GF-D8 (cell line): ENCODE results near the gene SSTR3.
"Not testable (repeated sequence)": the region's sequence is repeated elsewhere in the genome, so short reads cannot be mapped to it uniquely, and the experiment has no call there.

ENCODE experiments used
- DNase-seq: peaks from one replicate; lab custom pipeline; 2025; lab: John Stamatoyannopoulos, UW

SSTR3 gene

DNA sequence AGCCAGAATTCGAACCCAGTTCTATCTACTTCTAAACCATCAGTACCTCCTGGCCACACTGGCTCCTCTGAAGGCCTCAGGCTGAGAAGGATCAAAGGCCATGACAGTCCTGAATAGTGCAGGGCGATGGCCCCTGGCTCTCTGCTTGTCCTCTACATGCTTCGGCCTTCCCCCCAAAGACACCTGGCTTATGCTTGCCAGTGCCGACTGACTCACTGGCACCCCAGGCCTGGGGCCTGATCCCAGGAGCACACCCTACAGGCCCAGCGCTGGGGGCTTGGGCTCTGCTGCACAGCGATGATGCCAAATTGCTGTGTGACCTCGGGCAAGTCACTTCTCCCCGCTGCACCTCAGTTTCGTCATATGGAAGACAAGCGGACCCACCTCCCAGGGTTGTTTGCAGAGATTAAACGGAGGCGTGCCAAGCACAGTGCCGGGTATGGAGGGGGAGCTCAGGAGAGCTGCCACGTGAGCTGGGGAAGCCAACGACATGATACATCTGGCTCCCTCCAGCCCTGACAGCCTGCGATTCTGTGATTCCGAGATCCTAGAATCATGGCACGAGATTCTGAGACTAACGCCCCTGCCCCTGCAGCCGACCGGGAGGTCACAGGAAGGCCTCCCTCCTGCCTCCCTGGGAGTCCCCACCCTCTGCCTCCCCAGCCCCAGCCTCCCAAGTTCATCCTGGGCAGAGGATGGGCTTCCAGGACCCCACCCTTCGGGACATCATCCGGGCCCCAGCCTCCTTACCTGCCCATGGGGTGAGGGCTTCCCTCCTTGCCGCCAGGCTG, 1.0 kb downstream of the SSTR3 start:
- DNase-seq, result no peak

DNA sequence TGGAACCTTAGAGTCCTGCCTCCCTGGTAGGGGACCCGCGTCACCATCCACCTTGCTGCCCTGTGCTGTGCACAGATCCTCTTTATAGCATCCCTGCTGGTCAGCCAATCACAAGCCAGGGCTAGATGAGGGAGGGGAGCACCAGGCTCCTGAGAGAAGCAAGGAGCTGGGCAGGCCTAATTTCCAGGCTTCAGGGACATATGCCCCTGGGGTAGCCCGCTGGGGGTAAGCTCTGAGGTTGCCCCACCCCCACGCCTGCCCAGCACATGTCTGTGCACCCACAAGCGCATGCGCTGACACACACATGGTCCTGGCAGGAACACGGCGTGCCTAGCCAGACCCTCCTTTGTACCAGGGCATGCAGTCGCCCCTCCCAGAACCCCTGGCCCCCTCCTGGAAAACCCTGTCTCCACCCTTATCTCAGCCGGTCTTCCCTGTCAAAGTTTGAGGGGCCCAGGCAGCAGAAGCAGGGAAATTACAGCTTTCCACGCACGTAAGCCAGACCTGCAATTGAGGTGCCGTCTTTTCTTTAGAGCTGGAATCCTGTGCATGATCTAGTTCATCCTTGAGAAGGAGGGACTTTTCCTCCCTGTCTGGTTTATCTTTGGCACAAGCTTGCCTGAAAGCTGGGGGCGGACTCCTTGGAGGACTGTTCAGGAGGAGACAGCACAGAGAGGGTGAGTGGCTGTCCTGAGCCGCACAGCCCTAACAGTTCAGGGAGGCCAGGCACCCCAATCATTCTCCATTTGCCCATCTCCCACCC, 2.1 kb downstream of the SSTR3 start:
- DNase-seq, result no peak

DNA sequence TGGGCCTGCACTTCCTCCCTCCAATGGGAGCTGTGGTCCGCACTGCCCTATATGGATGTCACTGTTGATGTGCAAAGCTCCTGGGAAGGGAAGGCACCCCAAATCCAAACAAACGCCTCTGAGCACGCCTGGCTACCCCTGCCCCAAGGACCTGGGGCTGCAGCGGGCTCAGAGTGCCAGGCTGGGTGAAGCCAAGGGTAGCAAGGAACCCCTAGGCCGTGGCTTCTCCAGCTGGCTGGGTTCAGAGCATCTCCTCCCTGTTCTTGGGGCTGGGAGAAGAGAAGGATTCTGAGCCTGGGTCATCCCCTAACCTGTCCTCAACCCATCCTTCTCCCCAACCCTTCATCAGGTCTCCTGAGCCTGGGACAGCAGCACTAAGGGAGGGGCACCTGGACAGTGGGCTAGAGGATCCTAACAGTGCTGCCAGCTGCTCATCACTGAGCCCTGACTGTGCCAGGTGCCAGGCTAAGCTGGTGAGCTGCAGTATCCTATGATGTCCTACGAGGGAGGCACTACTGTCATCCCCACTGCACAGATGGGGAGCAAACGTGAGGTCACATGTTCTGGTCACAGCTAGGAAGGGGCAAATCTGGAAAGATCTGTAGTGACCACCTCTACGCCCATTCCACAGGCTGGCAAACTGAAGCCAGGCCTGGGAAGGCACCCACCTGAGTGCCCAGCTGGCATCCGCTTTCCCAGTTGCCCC, 3.0 kb downstream of the SSTR3 start:
- no peak for DNase-seq

DNA sequence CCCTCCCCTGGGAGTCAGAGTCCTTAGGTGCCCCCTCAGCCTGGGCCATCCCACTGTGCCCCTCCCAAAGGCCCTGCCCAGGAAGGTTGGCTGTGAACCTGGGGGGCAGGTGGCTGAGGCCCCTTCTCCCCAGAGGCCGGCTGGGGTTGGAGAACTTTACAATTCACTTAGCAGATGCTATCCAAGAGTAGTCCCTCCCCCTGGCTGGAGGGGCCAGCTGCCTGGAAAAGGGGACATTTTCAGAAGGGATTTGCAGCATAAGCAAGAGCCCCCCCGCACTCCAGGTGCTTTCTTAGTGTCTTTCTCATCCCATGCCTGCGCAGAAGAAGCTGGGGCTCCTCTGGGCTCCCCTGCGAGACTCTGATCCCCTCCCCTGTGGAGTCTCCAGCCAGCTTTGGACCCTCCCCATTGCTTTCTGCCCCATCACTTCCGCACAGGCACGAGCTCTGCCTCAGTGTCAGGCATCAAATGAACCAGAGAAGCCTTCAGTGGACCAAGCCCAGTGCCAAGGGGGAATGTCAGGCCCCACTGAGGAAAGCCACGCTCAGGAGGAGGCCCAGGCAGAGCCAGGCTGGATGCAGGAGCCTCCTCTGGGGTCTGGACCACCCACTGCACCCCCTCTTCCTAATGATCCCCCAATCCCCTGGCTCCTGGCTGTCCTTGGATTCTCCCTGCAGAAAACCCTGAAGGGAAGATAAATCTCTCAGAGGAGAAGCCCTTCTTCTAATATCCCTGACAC, 3.7 kb downstream of the SSTR3 start:
- DNase-seq, result no peak

DNA sequence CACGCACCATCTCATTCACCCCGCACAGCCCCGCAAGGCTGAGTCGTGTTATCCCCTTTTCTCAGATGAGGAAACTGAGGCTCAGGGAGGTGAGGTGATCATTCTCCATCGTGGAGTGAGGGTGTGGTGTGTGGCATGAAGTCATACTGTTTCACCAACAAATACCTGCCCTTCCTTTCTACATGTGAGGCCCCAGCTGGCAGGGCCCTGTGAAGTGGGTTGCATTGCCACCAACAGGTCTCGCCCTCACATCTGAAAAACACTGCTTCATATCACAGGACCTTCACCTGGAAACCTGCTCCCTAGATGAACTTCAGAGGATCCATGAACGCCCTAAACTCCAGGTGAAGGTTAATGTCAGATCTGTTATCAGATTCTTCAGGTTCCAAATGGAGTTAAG, 4.3 kb downstream of the SSTR3 start:
- no peak for DNase-seq

DNA sequence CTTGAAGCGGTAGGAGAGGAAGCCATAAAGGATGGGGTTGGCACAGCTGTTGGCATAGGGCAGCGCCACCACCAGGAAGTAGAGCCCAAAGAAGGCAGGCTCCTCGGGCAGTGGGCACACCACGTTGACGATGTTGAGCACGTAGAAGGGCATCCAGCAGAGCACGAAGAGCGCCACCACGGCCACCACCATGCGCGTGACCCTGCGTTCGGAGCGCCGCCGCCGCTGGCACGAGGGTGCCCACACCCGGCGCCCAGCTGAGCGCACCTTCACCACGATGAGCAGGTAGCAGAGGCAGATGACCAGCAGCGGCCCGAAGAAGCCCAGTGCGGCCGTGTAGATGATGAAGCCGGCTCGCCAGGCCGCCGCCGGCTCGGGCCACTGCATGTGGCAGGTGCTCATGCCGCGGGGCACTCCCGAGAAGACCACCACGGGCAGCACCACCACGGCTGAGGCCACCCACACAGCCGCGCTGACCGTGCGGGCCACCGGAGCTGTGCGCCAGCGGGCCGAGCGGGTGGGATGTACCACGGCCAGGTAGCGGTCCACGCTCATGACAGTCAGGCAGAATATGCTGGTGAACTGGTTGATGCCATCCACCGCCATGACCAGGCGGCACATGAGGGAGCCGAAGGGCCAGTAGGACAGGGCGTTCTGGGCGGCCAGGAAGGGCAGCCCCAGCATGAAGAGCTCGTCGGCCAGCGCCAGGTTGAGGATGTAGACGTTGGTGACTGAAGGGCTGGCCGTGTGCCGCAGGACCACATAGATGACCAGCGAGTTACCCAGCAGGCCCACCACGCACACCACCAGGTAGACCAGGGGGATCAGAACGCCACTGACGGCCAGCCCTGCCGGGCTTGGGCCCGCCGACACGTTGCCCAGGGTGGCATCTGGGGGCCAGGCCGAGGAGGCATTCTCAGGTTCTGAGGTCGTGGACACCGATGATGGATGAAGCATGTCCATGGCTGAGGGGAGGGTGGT, 5.1 kb downstream of the SSTR3 start:
- DNase-seq, result no peak

DNA sequence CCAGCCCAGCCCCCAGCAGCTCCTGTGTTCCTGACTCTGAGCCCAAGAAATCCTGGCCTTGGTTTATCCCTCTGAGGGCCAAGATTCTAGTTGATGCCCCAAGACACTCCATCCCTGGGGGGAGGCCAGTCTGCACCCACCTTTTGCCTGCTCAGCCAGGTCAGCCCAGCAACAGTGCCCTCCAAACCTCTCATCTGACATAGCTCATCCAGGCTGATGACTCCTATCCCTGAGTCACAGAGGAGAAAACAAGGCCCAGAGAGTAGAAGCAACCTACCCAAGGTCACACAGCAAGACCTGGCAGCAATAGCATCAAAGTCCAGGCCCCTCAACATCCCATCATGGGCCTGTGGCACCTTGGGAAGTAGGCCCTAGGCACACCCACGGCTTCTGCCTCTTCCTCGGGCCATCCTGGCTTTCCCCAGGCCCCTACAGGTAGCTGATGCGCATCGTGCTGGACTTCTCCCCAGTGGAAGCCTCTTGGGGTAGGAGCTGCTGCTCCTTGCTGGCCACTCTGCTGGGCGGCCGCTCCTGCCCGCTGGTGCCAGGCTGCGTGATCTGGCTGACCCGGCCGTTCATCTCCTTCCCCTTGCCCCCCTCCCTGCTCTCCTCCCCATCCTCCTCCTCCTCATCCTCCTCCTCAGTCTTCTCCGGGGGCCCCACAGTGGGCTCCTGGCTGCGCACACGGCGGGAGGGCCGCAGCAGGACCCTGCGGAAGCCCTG, 6.0 kb downstream of the SSTR3 start:
- no peak for DNase-seq

DNA sequence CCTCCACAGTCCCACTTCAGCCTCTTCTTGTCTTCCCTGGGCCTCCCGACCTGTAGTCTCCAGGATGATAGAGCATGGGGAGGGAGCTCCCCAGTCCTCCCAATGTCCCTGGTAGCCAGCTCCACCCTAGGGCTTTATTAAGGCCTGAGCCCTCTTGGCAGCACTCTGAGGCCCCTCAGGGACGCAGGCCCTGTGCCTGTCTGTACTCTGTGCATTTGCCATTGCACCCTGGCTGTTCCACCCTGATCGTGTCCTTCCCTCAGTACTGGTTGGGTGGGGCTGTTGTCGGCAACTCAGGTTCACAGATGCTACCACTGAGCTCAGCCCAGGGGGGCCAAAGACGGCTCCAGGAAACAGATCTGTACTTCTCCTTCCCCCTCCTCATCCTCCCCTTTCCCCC, 7.2 kb downstream of the SSTR3 start:
- no peak for DNase-seq

DNA sequence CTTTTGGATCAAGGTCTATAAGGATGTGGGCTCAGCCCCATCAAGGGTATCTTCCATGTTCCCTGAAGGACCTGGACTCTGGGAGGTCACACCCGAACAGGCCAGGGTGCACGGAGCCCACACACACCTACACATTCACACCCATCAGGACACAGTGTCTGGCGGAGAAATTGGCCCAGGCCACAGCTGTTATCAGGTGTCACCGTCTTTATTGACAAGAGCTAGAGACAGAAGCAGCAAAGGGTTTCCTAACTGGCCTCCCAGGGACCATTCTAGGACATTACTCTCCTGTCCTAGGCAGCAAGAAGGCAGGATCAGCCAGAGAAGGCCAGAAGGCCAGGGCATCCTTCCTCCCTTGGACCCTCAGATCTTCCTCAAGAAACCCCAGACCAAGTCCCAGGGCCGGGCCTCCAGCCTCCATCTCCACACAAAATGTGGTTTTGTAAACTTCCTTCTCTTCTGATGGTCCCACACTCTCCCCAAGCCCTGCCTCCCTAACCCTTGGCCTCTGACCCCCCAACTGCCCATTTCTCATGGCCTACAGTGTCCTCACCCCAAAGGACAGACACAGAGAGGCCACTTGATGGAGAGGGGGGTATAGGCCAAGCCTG, 8.1 kb downstream of the SSTR3 start:
- DNase-seq, result no peak

DNA sequence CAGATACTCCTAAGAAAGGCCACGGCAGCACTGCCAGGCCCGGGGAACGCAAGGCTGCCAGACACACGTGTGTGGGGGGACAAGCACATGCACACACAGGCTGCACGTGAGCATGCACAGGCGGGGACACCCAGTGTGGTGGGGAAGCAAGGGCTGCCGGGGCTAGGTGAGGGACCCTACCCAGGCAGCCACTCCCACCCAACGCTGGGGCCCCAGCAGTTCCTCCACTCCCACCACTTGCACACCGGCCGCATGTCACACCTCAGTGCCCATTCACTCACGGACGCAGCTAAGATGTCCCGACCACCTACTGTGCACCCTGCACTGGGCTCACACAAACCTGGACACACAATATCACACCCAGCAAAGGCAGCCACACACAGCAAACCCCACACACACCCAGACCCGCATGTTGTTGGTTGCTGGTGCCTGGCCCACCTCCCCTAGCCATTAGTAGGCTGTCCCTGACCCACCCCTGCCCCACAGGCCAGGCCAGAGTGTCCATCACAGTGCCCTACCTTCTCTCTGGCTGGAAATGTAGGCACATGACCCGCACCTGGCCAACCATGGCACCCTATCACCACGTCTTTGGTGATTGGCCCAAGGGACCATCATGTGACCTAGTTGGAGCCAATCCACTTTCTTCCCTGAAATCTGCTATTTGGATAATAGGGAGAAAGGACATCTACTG, 8.8 kb downstream of the SSTR3 start:
- DNase-seq, result no peak

DNA sequence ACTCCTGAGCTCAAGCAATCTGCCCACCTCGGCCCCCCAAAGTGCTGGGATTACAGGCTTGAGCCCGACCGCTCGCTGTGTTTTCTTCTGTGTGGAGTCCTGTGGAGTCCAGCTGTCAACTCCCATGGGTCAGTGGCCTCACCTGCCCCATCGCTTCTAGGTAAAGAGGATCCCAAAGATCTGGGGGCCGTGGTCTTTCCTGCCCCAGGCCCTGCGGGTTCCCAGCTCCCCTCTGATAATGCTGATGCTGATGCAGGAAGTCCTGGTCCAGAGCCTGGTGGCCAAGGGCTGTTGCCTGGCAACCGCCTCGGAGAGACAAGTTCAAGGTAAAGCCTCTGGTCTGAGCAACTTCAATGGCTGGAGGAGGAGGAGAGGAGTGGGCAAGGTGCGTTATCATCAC, 9.6 kb downstream of the SSTR3 start:
- no peak for DNase-seq

DNA sequence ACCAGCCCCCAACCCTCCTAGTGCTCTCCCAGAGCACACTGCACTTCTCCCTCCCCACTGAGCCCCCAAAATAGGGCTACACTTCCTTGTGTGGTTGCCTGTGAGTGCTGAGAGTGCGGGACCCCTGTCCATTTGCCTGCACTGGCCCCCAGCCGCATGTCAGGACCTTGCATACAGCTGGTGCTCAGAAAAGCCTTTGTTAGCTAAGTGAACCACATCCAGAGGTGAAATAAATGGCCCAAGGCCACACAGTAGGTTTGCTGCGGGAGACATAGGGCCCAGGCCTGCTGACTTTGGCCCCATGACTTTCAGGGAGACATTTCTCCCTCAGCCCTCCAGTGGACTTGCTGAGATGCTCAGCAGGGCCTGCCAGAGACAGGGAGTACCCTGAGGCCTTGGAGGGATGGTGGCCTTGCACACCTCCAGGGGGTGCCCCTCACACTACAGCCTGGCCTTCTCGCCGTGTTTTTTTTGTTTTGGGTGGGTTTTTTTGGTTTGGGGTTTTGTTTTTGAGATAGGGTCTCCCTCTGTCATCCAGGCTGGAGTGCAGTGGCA, 10.2 kb downstream of the SSTR3 start:
- no peak for DNase-seq

DNA sequence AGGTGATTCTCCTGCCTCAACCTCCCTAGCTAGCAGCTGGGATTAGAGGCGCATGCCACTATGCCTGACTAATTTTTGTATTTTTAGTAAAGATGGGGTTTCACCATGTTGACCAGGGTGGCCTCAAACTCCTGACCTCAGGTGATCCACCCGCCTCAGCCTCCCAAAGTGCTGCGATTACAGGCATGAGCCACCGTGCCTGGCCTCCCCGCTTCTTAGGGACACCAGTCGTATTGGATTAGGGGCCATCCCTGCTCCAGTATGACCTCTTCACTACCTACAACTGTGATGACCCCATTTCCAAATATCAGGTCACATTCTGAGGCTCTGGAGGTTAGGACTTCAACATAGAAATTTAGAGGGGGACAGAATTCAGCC, 10.8 kb downstream of the SSTR3 start:
- not testable (repeated sequence) for DNase-seq

DNA sequence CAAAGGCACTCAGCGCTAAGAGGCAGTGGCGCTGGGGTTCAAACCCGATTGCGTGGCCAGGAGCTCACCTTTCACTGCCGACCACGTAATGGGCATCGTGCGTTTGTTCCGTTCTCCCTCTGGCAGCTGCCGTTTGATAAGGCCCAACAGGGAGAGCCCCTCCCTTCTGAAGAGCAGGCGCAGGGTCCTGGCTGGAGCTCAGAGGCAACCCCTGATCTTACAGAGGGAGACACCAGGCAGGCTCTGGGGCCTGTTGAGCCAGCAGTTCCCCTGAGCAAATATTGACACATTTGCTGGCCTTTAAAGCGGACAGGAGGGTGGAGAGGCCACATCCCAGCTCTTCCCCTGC, 12.5 kb downstream of the SSTR3 start:
- DNase-seq, result no peak

DNA sequence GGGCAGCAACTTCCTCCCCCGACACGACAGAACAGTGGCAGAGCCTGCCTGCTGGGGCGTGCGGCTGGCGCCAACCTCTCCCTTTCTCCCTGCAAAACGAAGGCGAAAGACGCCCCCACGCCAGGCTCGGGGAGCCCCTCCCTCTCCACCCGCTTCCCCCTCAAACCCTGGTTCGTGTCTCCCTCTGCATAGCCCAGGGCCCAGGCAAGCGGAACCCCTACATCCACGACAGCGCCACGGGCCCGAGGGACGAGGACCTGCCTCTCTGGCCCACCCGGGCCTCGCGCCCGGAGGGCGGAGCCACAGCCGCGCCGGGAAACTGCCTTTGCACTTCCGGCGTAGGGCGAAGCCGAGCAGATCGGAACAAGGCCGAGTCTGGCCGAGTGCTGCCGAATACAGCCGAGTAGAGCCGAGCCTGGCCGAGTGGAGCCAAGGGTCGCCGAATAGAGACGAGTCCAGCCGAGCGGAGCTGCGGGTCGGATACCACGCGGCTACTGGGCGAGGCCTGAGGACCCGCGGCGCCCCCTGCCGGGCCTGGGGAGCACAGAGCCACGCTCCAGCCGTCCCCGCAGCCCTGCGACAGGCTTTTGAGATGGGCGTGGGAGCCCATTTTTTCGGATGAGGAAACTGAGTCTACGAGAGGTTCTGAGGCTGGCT, 13.0 kb downstream of the SSTR3 start:
- DNase-seq, result peak; percentile 89

DNA sequence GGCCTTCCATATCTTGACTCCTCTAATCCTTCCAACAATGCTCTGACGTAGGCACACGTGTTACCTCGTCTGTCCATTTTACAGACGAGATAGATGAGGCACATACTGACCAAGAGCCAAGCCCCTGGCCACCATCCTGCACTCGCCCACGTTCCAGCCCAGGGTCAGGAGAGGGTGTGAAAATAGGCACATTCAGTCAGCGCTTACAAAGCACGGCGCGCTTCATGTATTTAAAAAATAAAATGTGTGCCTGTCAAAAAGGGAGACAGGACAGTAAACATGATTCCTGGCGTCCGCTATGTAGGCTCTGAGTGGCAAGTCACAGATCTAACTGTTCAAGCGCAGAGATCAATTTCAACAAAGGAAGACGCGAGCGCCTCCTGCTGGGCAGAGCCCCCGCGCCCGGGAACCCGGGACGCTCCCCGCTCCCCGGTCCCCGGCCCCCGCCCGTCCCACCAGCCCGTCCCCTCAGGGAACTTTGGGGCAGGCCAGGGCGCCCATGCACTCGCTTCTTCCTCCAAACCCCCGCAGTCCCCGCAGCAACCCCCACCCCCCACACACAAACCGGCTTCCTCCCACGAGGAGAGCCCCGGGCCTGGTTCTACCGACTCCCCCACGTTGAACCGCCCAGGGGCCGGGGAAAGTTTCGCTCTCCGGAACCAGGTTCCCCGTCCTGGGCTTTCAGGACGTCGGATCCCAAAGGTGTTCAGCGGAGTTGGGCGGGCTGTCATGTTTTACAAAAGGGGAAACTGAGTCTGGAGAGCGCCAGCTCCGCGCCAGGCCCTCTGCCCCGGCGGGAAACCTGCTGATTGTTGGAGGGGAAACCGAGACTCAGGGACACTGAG, 13.8 kb downstream of the SSTR3 start:
- DNase-seq, result peak; percentile 43

DNA sequence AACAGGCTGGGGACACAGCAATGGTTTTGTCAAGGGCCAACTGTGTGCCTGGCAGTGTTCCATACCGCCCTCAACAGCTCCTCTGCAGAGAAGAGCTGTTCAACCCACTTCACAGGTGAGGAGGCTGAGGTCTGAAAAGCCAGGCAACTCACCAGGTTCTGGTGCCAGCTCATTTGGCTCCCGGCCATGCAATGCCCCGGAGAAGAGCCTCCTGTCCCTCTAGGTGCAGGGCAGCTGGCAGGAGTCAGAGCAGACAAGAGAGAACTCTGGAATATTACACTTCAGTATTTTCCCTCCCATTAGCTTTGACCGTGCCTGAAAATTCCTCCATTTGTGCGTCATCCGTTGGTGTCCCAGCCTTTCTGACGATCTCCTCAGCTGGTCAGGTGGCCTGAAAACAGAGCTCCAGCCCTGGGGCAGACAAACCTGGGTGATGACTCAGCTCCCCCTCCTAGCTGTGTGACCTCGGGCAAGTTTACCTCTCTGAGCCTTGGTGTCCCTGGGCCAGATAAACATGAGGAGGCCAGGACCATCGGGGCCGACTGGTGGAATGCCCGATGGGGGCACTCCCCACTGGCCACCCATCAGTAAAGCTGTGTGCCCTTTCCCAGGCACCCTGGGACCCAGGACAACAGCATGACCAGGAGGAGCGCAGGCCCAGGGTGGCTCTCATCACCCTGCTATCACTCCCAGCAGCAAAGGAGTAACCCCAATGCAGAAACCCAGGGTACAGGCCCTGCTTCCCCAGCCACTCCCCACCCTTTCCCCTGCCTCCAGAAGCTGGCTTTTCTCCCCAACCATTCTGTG, 14.6 kb downstream of the SSTR3 start:
- DNase-seq, result no peak
